Astrocyte (in vitro differentiated cells and primary cell): ENCODE data around the gene POLR2M.

Experiments
- CTCF ChIP-seq: IDR thresholded peaks from 2 replicates; pipeline ENCODE4 v1.5.1; 2011; ENCODE audit warnings: low read depth, mild to moderate bottlenecking, inconsistent platforms, low read length, moderate library complexity; ENCODE audit not compliant: insufficient read depth
- EZH2 ChIP-seq: IDR thresholded peaks from 2 replicates; pipeline ENCODE4 v1.6.1; 2012; ENCODE audit warnings: mild to moderate bottlenecking, low read length, inconsistent platforms; ENCODE audit not compliant: insufficient read depth

DNA sequence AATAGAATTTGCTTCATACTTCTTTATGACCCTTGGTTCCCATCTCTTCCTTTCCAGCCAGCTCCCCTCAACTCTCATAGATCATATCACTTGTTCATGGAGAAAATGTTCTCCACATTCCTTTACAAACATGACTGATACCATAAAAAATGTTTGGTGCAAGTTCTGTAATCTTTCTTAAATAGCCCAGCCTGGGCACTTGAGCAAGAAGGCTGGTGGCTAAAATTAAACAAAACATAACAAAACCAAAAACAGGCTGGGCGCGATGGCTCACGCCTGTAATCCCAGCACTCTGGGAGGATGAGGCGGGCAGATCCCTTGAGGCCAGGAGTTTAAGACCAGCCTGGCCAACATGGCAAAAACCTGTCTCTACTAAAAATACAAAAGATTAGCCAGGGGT is 8.9 kb upstream of the POLR2M start:
- TF ChIP-seq CTCF, result no peak
- no peak for TF ChIP-seq EZH2
